HL-60 (cell line): Measurements from ENCODE around the gene TREH.

Experiments used
- DNase-seq, 2 experiments: peaks; one replicate each; pipeline ENCODE4 v3.0.0-alpha.2; 2010 to 2020; ENCODE audit warnings: low read depth in 1 of 2, low spot score in 1 of 2
- H3K27ac ChIP-seq: fragments of 250-450 bp; sonication (Bioruptor Pico); replicated peaks from 2 replicates; pipeline ENCODE4 v1.5.1; 2020; ENCODE audit warnings: mild to moderate bottlenecking, moderate library complexity
- H3K27me3 ChIP-seq: fragments of 250-450 bp; sonication (Bioruptor Pico); 2 replicates; pipeline ENCODE4 v1.5.1; 2021; ENCODE audit warnings: mild to moderate bottlenecking, moderate library complexity; ENCODE audit not compliant: insufficient read depth, poor library complexity, severe bottlenecking
- H3K4me3 ChIP-seq: replicated peaks from 2 replicates; pipeline ENCODE4 v1.5.1; 2011; ENCODE audit warnings: mild to moderate bottlenecking, control low read depth, low read length; ENCODE audit not compliant: insufficient read depth
- GABPA ChIP-seq: IDR thresholded peaks from 2 replicates; pipeline ENCODE4 v1.6.1; 2012; ENCODE audit warnings: low read depth
- POLR2AphosphoS5 ChIP-seq: IDR thresholded peaks from 2 replicates; pipeline ENCODE4 v1.6.1; 2012; ENCODE audit warnings: low read depth
- SPI1 ChIP-seq: IDR thresholded peaks from 2 replicates; pipeline ENCODE4 v1.6.1; 2012; ENCODE audit warnings: low read depth, mild to moderate bottlenecking, borderline replicate concordance
- TF ChIP-seq, protein P1 (sequence below): IDR thresholded peaks from 2 replicates; pipeline ENCODE4 v1.6.1; 2012; ENCODE audit warnings: low read depth; ENCODE audit not compliant: insufficient replicate concordance
- TF ChIP-seq, protein P2 (sequence below): IDR thresholded peaks from one replicate; pipeline ENCODE4 v1.5.1; 2011; ENCODE audit warnings: low read length, control low read depth, inconsistent platforms; ENCODE audit not compliant: insufficient read depth

Gene TREH

DNA sequence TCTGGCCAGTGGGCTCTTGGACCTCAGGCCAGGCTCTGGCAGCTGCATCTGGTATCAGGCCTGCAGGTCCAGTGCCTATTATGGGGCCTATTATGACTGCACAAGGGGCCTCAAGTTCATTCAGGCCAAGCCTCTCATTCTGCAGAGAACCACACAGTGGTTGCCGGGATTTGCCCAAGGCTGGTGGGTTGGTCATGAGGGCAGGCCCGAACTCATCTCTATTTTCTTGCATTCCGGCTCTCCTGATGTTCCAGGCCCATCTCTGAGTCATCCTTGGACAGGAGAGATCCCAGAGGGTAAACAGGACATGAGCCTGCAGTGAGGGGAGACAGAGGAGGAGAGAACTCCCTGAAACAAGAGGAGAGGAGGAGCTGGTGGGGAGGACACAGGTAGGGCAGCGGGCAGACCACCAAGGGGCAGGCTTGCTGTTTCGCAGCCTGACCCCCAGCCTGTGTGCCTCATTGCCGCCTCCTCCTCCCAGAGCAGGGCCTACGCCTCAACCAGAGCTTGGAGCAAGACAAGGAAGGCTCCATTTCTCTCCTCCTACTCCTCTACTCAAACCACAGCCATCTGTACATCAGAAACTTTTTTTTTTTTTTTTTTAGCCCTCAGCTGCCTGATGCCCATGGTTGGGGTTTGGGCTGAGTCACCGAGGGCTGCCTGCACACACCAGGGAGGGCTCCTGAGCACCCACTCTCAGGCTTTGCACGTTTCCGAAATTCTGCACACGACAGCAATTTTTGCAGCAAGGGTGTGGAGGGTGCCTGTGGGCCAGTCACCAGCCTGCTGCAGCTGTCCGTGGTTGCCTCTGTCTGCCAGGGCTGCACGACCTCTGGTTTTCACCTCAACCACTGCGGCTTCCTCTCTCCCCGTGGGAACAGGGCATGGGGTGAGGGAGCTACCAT lies 12.7 kb upstream of the TREH start:
- DNase-seq: peak; percentile 32 to 77
- TF ChIP-seq, protein P1, sequence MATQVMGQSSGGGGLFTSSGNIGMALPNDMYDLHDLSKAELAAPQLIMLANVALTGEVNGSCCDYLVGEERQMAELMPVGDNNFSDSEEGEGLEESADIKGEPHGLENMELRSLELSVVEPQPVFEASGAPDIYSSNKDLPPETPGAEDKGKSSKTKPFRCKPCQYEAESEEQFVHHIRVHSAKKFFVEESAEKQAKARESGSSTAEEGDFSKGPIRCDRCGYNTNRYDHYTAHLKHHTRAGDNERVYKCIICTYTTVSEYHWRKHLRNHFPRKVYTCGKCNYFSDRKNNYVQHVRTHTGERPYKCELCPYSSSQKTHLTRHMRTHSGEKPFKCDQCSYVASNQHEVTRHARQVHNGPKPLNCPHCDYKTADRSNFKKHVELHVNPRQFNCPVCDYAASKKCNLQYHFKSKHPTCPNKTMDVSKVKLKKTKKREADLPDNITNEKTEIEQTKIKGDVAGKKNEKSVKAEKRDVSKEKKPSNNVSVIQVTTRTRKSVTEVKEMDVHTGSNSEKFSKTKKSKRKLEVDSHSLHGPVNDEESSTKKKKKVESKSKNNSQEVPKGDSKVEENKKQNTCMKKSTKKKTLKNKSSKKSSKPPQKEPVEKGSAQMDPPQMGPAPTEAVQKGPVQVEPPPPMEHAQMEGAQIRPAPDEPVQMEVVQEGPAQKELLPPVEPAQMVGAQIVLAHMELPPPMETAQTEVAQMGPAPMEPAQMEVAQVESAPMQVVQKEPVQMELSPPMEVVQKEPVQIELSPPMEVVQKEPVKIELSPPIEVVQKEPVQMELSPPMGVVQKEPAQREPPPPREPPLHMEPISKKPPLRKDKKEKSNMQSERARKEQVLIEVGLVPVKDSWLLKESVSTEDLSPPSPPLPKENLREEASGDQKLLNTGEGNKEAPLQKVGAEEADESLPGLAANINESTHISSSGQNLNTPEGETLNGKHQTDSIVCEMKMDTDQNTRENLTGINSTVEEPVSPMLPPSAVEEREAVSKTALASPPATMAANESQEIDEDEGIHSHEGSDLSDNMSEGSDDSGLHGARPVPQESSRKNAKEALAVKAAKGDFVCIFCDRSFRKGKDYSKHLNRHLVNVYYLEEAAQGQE: peak; percentile 69
- TF ChIP-seq, protein P2, sequence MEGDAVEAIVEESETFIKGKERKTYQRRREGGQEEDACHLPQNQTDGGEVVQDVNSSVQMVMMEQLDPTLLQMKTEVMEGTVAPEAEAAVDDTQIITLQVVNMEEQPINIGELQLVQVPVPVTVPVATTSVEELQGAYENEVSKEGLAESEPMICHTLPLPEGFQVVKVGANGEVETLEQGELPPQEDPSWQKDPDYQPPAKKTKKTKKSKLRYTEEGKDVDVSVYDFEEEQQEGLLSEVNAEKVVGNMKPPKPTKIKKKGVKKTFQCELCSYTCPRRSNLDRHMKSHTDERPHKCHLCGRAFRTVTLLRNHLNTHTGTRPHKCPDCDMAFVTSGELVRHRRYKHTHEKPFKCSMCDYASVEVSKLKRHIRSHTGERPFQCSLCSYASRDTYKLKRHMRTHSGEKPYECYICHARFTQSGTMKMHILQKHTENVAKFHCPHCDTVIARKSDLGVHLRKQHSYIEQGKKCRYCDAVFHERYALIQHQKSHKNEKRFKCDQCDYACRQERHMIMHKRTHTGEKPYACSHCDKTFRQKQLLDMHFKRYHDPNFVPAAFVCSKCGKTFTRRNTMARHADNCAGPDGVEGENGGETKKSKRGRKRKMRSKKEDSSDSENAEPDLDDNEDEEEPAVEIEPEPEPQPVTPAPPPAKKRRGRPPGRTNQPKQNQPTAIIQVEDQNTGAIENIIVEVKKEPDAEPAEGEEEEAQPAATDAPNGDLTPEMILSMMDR: no peak
- TF ChIP-seq SPI1: no peak
- peak; percentile 68 for TF ChIP-seq POLR2AphosphoS5
- TF ChIP-seq GABPA: no peak; the same call in 1 of the 2 replicates
- Histone ChIP-seq H3K27me3 (no peaks in the 10 kb centered on the region), H3K4me3 (no peak overlapping the region), H3K27ac (no peak overlapping the region)

DNA sequence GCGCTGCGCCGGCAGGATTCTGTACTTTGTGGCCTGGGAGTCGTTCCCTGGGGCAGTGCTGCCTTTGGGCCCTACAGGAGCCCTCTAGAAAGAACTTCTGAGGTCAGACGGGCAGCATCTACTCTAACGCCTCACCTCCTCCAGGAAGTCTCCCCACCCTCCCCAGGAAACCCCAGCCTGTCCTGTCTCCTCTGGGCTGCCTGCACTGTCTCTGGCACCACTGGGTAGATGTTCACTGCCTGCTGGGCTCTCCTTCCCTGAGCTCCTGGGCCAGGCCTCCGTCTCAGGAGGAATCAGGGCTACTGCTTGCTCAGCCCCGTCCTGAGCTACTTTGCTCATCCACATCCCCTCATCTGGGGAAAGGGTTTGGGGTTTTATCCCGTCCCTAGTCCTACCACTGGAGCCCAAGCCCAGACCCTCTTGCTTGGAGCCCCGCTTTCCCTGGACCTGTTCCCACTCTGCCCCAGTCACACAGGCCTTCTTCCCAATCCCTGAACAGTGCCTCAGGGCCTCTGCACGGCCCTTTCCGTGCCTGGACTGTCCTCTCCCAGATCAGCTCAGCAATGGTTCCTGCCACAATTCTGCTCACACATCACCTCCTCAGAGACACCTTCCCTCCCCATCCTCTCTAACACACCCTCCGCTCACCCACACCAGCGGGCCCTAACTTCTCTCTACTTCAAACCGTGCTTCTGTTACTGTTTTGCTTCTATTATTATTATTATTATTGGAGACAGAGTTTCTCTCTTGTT lies 11.3 kb upstream of the TREH start:
- no peak for TF ChIP-seq POLR2AphosphoS5
- no peak for TF ChIP-seq SPI1
- no peaks in the 10 kb centered on the region for H3K27me3 ChIP-seq
- H3K4me3 ChIP-seq: no peak overlapping the region
- H3K27ac ChIP-seq: no peak overlapping the region
- DNase-seq: no peak

DNA sequence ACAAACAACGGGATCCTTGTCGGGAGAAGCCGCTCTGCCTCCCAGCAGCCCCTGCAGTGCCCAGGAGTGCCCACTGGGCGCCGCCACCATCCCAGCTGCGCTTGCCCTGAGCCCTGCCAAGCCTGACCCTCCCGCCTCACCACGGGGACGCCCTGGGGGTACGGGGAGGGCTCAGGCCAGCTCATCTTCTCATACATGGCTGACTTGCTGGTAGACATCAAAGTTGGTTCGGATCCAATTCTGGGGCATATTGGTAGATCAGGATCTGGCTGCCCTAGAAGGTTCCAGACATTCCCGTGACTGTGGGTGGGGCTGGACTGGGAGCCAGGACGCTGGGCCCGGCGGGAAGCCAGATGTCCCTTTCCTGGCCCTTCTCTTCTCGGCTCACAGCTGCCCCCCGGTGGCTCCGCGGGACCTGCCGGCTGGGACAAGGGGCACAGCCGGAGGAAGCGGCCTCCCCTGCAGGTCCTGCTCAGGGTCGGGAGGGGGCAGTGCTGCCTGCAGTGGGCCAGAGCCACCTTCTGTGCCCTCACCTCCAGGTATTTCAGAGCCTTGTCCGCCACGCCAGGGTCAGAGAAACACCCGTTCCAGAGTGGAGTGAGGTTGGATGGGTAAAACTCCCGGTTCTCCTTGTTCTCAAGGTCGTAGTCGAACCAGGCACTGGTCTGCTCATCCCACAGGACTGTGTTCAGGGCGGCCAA lies 10.6 kb upstream of the TREH start:
- H3K27me3 ChIP-seq: no peaks in the 10 kb centered on the region
- TF ChIP-seq, protein P2: peak; percentile 90
- no peak for TF ChIP-seq POLR2AphosphoS5
- peak; percentile 50 to 89 for DNase-seq
- peak overlapping the region; percentile 38; the same call in 1 of the 2 replicates for H3K27ac ChIP-seq
- peak overlapping the region; percentile 33 for H3K4me3 ChIP-seq

DNA sequence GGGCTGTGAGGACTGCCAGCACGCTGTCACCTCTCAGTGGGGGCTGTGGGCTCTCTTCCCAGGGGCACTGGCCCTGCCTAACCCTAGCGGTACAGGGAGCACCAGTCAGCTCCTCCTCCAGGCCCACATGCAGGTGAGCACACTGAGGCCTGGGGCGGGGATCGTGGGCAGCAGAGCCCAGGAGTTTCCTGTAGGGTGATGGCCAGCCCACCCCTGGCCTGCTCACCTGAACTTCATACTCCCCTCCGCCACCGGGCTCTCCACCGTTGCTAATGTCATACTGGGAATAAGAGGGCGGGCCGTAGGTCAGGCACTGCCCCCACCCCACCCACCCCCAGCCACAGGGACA lies 10.0 kb upstream of the TREH start:
- Histone ChIP-seq H3K4me3 (no peak overlapping the region), H3K27me3 (no peaks in the 10 kb centered on the region), H3K27ac (no peak overlapping the region)
- no peak for DNase-seq
- TF ChIP-seq, protein P1: no peak
- TF ChIP-seq GABPA (no peak), SPI1 (no peak), POLR2AphosphoS5 (no peak)
- TF ChIP-seq, protein P2: no peak
